ENCODE data around the gene MARF1. TPM values are rescaled to one million over a fixed set of nuclear protein-coding genes. Genes with fewer than 3 reads are reported as not detected.
A peak's percentile ranks its signal among the peaks of the same experiment; 100 is the strongest.
"Not testable (repeated sequence)": the region's sequence is repeated elsewhere in the genome, so short reads cannot be mapped to it uniquely, and the experiment has no call there.

MARF1 gene
- total and polyA plus RNA-seq, 3 donors from 2014 or later: 30.9 to 57.9 (median 49.7) TPM

DNA sequence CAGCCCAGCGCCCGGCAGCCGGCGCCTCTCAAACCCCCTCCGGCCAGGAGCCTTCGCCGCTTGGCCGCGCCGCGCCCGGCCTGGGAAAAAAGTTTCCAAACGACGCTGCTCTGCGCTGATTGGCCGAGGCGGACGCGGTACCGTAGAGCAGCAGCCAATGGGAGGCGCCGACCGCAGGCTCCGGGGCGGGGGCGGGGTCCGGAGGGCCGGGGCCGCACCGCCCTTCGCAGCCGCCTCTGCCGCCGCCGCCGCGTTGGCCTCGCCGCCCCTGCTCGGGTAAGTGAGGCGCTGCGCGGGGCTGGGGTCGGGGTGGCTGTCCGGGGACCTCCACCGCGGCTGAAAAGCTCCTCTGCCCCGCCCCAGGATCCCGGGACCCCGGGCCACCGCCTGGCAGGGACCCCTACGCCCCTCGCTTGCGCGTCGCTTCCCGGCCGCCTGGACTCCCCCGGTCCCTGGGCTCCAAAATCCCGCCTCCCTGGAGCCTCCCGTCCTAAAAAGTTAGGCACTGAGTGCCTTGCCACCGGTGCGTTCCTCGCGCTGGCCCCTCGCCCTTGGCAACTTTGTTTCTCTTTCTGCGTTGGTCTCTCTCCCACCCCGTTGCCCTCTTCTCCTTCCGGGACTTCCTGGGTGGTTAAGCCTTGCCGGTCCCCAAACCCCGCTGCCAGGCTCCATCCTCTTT, 7.2 kb upstream of the MARF1 start, which contains the start of gene NDE1:
Gene NDE1 (plus strand): TSS at position 227 of the 679 bp plus-strand sequence. CDS start 14,534 bp downstream, outside the sequence.
- intact Hi-C loops (cut with DNase I; ENCODE audit: low total_unique reads): no loop called here
- peak; percentile 96 for DNase-seq
- Histone ChIP-seq H3K4me3 (peak within 1 kb of the TSS; percentile 92 to 95), H3K4me1 (peaks cover 15% of the 10 kb centered on the region), H3K27me3 (no peaks in the 10 kb centered on the region), H3K27ac (peak within 1 kb of the TSS; percentile 90 to 93), H3K36me3 (ENCODE audit: low read depth, missing control alignments) (no peaks in the 10 kb centered on the region), H3K9me3 (no peaks in the 10 kb centered on the region)
- TF ChIP-seq, protein P1, sequence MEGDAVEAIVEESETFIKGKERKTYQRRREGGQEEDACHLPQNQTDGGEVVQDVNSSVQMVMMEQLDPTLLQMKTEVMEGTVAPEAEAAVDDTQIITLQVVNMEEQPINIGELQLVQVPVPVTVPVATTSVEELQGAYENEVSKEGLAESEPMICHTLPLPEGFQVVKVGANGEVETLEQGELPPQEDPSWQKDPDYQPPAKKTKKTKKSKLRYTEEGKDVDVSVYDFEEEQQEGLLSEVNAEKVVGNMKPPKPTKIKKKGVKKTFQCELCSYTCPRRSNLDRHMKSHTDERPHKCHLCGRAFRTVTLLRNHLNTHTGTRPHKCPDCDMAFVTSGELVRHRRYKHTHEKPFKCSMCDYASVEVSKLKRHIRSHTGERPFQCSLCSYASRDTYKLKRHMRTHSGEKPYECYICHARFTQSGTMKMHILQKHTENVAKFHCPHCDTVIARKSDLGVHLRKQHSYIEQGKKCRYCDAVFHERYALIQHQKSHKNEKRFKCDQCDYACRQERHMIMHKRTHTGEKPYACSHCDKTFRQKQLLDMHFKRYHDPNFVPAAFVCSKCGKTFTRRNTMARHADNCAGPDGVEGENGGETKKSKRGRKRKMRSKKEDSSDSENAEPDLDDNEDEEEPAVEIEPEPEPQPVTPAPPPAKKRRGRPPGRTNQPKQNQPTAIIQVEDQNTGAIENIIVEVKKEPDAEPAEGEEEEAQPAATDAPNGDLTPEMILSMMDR (IDR thresholded peaks at IDR 0.05): no peak
- TF ChIP-seq POLR2A (IDR thresholded peaks at IDR 0.05): no peak
- 0 to 1% methylated on average over 31 to 68 of the region's 71 CpGs for WGBS, 2 donors

GRCh38 chr16:15649727-15650018, 6.7 kb upstream of the MARF1 start:
- Histone ChIP-seq H3K27me3 (no peaks in the 10 kb centered on the region), H3K36me3 (ENCODE audit: low read depth, missing control alignments) (no peaks in the 10 kb centered on the region), H3K4me3 (peak overlapping the region; percentile 92 to 95), H3K27ac (peak overlapping the region; percentile 63 to 93), H3K9me3 (no peaks in the 10 kb centered on the region), H3K4me1 (peaks cover 15% of the 10 kb centered on the region)
- intact Hi-C loops (cut with DNase I; ENCODE audit: low total_unique reads): no loop called here
- no peak for DNase-seq
- 0% methylated on average over 14 of the region's 14 CpGs for WGBS, 2 donors
- no peak for TF ChIP-seq POLR2A (IDR thresholded peaks at IDR 0.05)
- TF ChIP-seq, protein P1 (IDR thresholded peaks at IDR 0.05): no peak

GRCh38 chr16:15649311-15649710, 6.4 kb upstream of the MARF1 start:
- Histone ChIP-seq H3K27ac (peak overlapping the region; percentile 63 to 93), H3K4me1 (peaks cover 15% of the 10 kb centered on the region), H3K4me3 (peak overlapping the region; percentile 92 to 95)
- WGBS, 2 donors: 41 to 54% methylated on average over 17 of the region's 17 CpGs
- DNase-seq; H3K36me3 ChIP-seq (ENCODE audit: low read depth, missing control alignments); H3K27me3 ChIP-seq; H3K9me3 ChIP-seq; intact Hi-C loops (cut with DNase I; ENCODE audit: low total_unique reads): not testable (repeated sequence)

DNA sequence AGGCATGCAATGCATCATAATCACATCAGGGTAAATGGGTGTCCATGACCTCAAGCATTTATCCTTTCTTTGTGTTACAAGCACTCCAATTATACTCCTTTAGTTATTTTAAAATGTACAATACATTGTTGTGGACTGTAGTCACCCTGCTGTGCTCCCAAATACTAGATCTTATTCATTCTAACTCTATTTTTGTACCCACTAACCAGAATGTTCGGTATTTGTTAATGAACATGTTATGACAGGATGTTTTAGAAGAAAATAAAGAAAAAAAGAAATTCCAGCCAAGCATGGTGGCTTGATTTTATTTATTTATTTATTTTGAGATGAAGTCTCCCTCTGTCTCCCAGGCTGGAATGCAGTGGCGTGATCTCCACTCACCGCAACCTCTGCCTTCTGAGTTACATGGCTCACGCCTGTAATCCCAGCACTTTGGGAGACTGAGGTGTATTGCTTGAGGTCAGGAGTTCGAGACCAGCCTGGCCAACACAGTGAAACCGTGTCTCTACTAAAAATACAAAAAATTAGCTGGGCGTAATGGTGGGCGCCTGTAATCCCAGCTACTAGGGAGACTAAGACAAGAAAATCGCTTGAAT, 5.3 kb upstream of the MARF1 start:
- intact Hi-C loops (cut with DNase I; ENCODE audit: low total_unique reads): no loop called here
- no peaks in the 10 kb centered on the region for H3K9me3 ChIP-seq
- TF ChIP-seq, protein P1 (IDR thresholded peaks at IDR 0.05): no peak
- TF ChIP-seq POLR2A (IDR thresholded peaks at IDR 0.05): no peak
- peaks cover 15% of the 10 kb centered on the region for H3K4me1 ChIP-seq
- WGBS, 2 donors: 93% methylated on average over 9 of the region's 9 CpGs
- H3K27me3 ChIP-seq: no peaks in the 10 kb centered on the region
- no peak overlapping the region for H3K4me3 ChIP-seq
- peak; percentile 2 for DNase-seq
- H3K36me3 ChIP-seq (ENCODE audit: low read depth, missing control alignments): no peaks in the 10 kb centered on the region
- no peak overlapping the region for H3K27ac ChIP-seq

DNA sequence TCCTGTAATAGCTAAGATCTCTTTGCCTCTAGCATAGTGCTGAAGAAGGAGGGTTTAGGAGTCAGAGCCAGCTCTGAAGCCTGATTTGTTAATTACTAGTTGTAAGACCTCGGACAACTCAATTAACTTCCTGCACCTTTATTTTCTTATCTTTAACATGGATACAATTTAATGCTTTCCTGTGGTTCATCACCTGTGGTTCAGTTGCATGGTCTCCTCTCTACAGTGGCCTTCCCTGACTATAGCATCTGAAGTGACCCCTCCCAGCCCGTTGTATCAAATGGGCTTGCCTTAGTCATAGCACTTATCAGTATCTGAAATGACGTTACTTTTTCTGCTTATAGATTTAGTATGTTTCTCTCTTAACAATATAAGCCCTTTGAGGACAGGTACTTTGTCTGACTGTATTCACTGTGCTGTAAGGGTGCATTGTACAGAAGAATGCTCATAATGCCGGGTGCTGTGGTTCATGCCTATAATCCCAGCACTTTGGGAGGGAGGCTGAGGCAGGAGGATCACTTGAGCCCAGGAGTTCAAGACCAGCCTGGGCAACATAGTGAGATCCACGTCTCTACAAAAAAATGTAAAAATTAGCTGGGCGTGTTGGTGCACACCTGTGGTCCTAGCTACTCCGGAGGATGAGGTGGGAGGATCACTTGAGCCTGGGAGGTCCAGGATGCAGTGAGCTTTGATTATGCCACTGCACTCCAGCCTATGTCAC, 4.5 kb upstream of the MARF1 start:
- TF ChIP-seq, protein P1 (IDR thresholded peaks at IDR 0.05): no peak
- no peak for TF ChIP-seq POLR2A (IDR thresholded peaks at IDR 0.05)
- no peak overlapping the region for H3K27ac ChIP-seq
- H3K36me3 ChIP-seq (ENCODE audit: low read depth, missing control alignments): no peaks in the 10 kb centered on the region
- H3K27me3 ChIP-seq: no peaks in the 10 kb centered on the region
- peaks cover 15% of the 10 kb centered on the region for H3K4me1 ChIP-seq
- intact Hi-C loops (cut with DNase I; ENCODE audit: low total_unique reads): no loop called here
- 69 to 73% methylated on average over 7 of the region's 7 CpGs for WGBS, 2 donors
- no peak overlapping the region for H3K4me3 ChIP-seq
- DNase-seq: no peak
- no peaks in the 10 kb centered on the region for H3K9me3 ChIP-seq

- intact Hi-C loops (cut with DNase I; ENCODE audit: low total_unique reads); H3K36me3 ChIP-seq (ENCODE audit: low read depth, missing control alignments); H3K4me3 ChIP-seq; H3K9me3 ChIP-seq; H3K27me3 ChIP-seq; H3K27ac ChIP-seq: not testable (repeated sequence)
- 88 to 89% methylated on average over 13 of the region's 13 CpGs for WGBS, 2 donors
- H3K4me1 ChIP-seq: peaks cover 15% of the 10 kb centered on the region
- DNase-seq: peak; percentile 7
Measured at GRCh38 chr16:15646557-15647293, 3.8 kb upstream of the MARF1 start.

DNA sequence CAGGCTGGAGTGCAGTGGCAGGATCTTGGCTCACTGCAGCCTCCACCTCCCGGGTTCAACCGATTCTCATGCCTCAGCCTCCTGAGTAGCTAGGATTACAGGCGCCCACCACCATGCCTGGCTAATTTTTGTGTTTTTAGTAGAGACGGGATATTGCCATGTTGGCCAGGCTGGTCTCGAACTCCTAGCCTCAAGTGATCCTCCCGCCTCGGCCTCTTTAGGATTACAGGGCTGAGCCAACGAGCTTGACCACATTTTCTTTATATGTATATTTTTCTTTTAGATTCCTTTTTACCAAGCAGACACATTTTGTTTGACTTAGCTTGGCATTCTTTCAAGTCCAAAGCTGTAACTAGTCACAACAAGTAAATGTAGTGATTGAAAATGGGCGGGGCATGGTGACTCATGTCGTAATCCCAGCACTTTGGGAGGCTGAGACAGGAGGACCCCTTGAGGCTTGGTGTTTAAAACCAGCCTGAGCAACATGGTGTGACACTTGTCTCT, 2.1 kb upstream of the MARF1 start:
- H3K27ac ChIP-seq; intact Hi-C loops (cut with DNase I; ENCODE audit: low total_unique reads): not testable (repeated sequence)

More for the DNA sequence above, 2.1 kb upstream of the MARF1 start:
- H3K9me3 ChIP-seq; H3K36me3 ChIP-seq (ENCODE audit: low read depth, missing control alignments); H3K27me3 ChIP-seq; H3K4me3 ChIP-seq: not testable (repeated sequence)
- peaks cover 10% of the 10 kb centered on the region for H3K4me1 ChIP-seq
- 89 to 93% methylated on average over 10 of the region's 10 CpGs for WGBS, 2 donors
- DNase-seq: peak; percentile 10
